Brain microvascular endothelial cell (primary cell): ENCODE measurements around the gene VMP1.
"Not testable (repeated sequence)": the region's sequence is repeated elsewhere in the genome, so short reads cannot be mapped to it uniquely, and the experiment has no call there.

Source experiments
- DNase-seq: peaks from one replicate; pipeline ENCODE4 v3.0.0-alpha.2; 2020
- H3K27ac ChIP-seq: fragments of 250-450 bp; sonication (Bioruptor Pico); 2 replicates; pipeline ENCODE4 v1.5.1; 2020; ENCODE audit warnings: mild to moderate bottlenecking, moderate library complexity
- H3K27me3 ChIP-seq: fragments of 250-450 bp; sonication (Bioruptor Pico); replicated peaks from 2 replicates; pipeline ENCODE4 v1.5.1; 2020; ENCODE audit warnings: mild to moderate bottlenecking
- H3K36me3 ChIP-seq: fragments of 250-450 bp; sonication (Bioruptor Pico); replicated peaks from 2 replicates; pipeline ENCODE4 v1.5.1; 2020; ENCODE audit warnings: mild to moderate bottlenecking
- H3K4me3 ChIP-seq: 2 replicates; pipeline ENCODE4 v1.5.1; 2011; ENCODE audit warnings: low read depth, mild to moderate bottlenecking, control low read depth, low read length, moderate library complexity
- CTCF ChIP-seq: IDR thresholded peaks from 2 replicates; pipeline ENCODE4 v1.5.1; 2011; ENCODE audit warnings: low read depth, mild to moderate bottlenecking, moderate library complexity, low read length, control low read depth, inconsistent platforms; ENCODE audit errors: missing control alignments
- in situ Hi-C: cut with HindIII; loops from 2 replicates; pipeline ENCODE4 v1.10.0; 2017; ENCODE audit warnings: low sequenced_read_pairs, low pct_ligation_motif_present

Gene VMP1

GRCh38 chr17:59858932-59859331 is 151.5 kb downstream of the VMP1 start:
- in situ Hi-C loops: no loop called here
- no peak overlapping the region for H3K4me3 ChIP-seq
- no peak overlapping the region for H3K27ac ChIP-seq
- no peak for TF ChIP-seq CTCF
- no peak for DNase-seq
- H3K27me3 ChIP-seq: no peaks in the 10 kb centered on the region
- H3K36me3 ChIP-seq: no peaks in the 10 kb centered on the region

GRCh38 chr17:59859444-59860025 is 152.1 kb downstream of the VMP1 start:
- Histone ChIP-seq H3K4me3 (no peak overlapping the region), H3K27ac (peak overlapping the region; percentile 41), H3K27me3 (no peaks in the 10 kb centered on the region), H3K36me3 (no peaks in the 10 kb centered on the region)
- peak; percentile 49 for DNase-seq
- peak; percentile 44 for TF ChIP-seq CTCF
- in situ Hi-C loops: no loop called here

- in situ Hi-C loops: no loop called here
- H3K36me3 ChIP-seq: no peaks in the 10 kb centered on the region
Measured at GRCh38 chr17:59863616-59864015, 156.2 kb downstream of the VMP1 start.

GRCh38 chr17:59869941-59870218 is 162.4 kb downstream of the VMP1 start:
- TF ChIP-seq CTCF: no peak
- no peak overlapping the region for H3K27ac ChIP-seq
- H3K27me3 ChIP-seq: no peaks in the 10 kb centered on the region
- no peak overlapping the region for H3K4me3 ChIP-seq
- in situ Hi-C loops: no loop called here
- DNase-seq: no peak
- no peaks in the 10 kb centered on the region for H3K36me3 ChIP-seq

More at GRCh38 chr17:59863616-59864015, 156.2 kb downstream of the VMP1 start:
- TF ChIP-seq CTCF: no peak
- Histone ChIP-seq H3K27me3 (no peaks in the 10 kb centered on the region), H3K4me3 (no peak overlapping the region), H3K27ac (no peak overlapping the region)
- no peak for DNase-seq

GRCh38 chr17:59870482-59870881 is 163.0 kb downstream of the VMP1 start:
- in situ Hi-C loops: no loop called here
- DNase-seq: no peak
- Histone ChIP-seq H3K36me3 (no peaks in the 10 kb centered on the region), H3K27ac (no peak overlapping the region), H3K27me3 (no peaks in the 10 kb centered on the region), H3K4me3 (no peak overlapping the region)
- no peak for TF ChIP-seq CTCF

- in situ Hi-C loops: no loop called here
- TF ChIP-seq CTCF: no peak
- Histone ChIP-seq H3K27me3 (no peaks in the 10 kb centered on the region), H3K36me3 (peaks cover 4% of the 10 kb centered on the region), H3K27ac (no peak overlapping the region), H3K4me3 (no peak overlapping the region)
- no peak for DNase-seq
Measured at GRCh38 chr17:59872351-59872750, 164.9 kb downstream of the VMP1 start.

- DNase-seq, in situ Hi-C loops, H3K27ac ChIP-seq, H3K4me3 ChIP-seq, H3K27me3 ChIP-seq, H3K36me3 ChIP-seq: not testable (repeated sequence)
Measured at GRCh38 chr17:59873414-59873813, 166.0 kb downstream of the VMP1 start.
